OCI-M1 (cell line): ENCODE data around the gene NEGR1.

Source experiments
- DNase-seq: peaks from one replicate; lab custom pipeline; 2025; lab: John Stamatoyannopoulos, UW

The NEGR1 gene

GRCh38 chr1:71561729-71562128 is 720.6 kb downstream of the NEGR1 start:
- DNase-seq: no peak

GRCh38 chr1:71561206-71561605 is 721.1 kb downstream of the NEGR1 start:
- no peak for DNase-seq

GRCh38 chr1:71559880-71560279 is 722.5 kb downstream of the NEGR1 start:
- no peak for DNase-seq

GRCh38 chr1:71557138-71557537 is 725.2 kb downstream of the NEGR1 start:
- no peak for DNase-seq

GRCh38 chr1:71548398-71548890 is 733.9 kb downstream of the NEGR1 start:
- DNase-seq: no peak

- DNase-seq: no peak
These were observed 740.2 kb downstream of the NEGR1 start for GRCh38 chr1:71542155-71542554.

GRCh38 chr1:71533950-71534349 is 748.4 kb downstream of the NEGR1 start:
- DNase-seq: no peak

- DNase-seq: no peak
These were observed 750.0 kb downstream of the NEGR1 start for GRCh38 chr1:71532343-71532742.

GRCh38 chr1:71526824-71527223 is 755.5 kb downstream of the NEGR1 start:
- no peak for DNase-seq

- no peak for DNase-seq
These were observed 759.6 kb downstream of the NEGR1 start for GRCh38 chr1:71522721-71523120.

- DNase-seq: peak; percentile 72
These were observed 760.6 kb downstream of the NEGR1 start for GRCh38 chr1:71521655-71522264.

GRCh38 chr1:71511505-71511904 is 770.8 kb downstream of the NEGR1 start:
- DNase-seq: no peak

- DNase-seq: no peak
These were observed 771.6 kb downstream of the NEGR1 start for GRCh38 chr1:71510725-71511124.

GRCh38 chr1:71509051-71509595 is 773.2 kb downstream of the NEGR1 start:
- DNase-seq: no peak

GRCh38 chr1:71502006-71502405 is 780.3 kb downstream of the NEGR1 start:
- peak; percentile 43 for DNase-seq

GRCh38 chr1:71498542-71498941 is 783.8 kb downstream of the NEGR1 start:
- peak; percentile 16 for DNase-seq

GRCh38 chr1:71494163-71494562 is 788.2 kb downstream of the NEGR1 start:
- peak; percentile 20 for DNase-seq

GRCh38 chr1:71492298-71493041 is 789.9 kb downstream of the NEGR1 start:
- DNase-seq: peak; percentile 68

- no peak for DNase-seq
These were observed 791.9 kb downstream of the NEGR1 start for GRCh38 chr1:71490432-71490831.

- no peak for DNase-seq
These were observed 793.6 kb downstream of the NEGR1 start for GRCh38 chr1:71488555-71489252.

- no peak for DNase-seq
These were observed 809.0 kb downstream of the NEGR1 start for GRCh38 chr1:71473331-71473730.

- DNase-seq: no peak
These were observed 817.2 kb downstream of the NEGR1 start for GRCh38 chr1:71465093-71465492.

GRCh38 chr1:71464016-71464415 is 818.3 kb downstream of the NEGR1 start:
- DNase-seq: peak; percentile 33
